ENCODE data around the gene MAP2K5.

MAP2K5 gene

DNA sequence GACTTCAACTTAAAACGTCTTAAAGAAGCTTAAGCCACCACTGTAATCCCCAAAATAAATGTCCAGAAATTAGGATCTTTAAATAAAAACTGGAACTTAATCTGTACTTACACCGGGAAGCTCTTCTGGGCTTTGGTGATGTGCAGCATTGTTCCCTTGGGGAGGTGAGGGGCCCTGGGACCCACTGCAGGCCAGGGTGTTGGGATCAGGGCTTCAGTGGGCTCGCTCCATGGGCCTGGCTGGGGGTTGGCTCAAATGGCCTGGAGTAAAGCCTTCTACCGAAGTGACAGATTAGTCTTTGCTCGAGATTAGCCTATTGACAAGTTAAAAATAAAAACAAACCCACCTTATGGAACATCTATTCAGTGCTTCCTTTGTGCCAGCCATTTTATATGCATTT is 303.5 kb downstream of the MAP2K5 start:
- Mint-ChIP-seq H3K9me3 (peaks cover under 1% of the 10 kb centered on the region), H3K36me3 (ENCODE audit: low read depth) (no peaks in the 10 kb centered on the region), H3K4me3 (no peak overlapping the region), H3K27me3 (no peaks in the 10 kb centered on the region), H3K4me1 (ENCODE audit: low read depth) (peaks cover 24% of the 10 kb centered on the region), H3K27ac (no peak overlapping the region)
- intact Hi-C loops (cut with micrococcal nuclease), result no loop called here

DNA sequence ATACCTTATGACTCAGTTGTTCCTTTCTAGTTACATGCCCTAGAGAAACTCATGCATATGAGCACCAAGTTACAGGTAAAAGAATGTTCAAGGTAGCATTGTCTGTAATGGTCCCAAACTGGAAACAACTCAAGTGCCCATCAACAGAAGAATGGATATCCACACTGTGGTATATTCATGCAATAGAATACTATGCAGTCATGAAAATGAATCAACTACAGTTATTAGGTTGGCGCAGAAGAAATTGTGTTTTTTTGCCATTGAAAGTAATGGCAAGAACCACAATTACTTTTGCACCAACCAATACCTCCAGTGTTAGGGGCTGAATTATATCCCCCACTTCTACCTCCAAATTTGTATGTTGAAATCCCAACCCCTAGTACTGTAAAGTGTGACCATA is 307.0 kb downstream of the MAP2K5 start:
- Mint-ChIP-seq H3K4me3 (no peak overlapping the region), H3K27ac (no peak overlapping the region), H3K9me3 (peaks cover 20% of the 10 kb centered on the region), H3K27me3 (no peaks in the 10 kb centered on the region), H3K4me1 (ENCODE audit: low read depth) (peaks cover 21% of the 10 kb centered on the region), H3K36me3 (ENCODE audit: low read depth) (peaks cover 7% of the 10 kb centered on the region)
- intact Hi-C loops (cut with micrococcal nuclease), result no loop called here

DNA sequence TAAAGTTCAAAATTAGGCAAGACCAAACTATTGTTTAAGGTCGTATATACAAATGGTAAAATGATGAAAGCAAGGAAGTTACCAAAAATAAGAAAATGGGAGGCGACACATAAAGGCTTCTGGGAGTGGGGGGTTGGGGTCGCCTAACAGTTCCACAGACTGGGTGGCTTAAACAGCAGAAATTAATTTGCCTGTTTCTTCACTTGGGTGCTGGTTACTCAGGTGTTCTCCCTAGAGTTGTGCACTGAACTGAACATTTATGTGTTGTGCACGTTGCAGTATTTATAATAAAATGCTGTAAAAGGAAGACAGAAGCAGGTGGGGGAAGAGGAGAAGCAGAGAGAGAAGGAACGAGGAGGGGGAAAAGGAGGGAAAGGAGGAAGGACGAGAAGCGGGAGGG is 307.8 kb downstream of the MAP2K5 start:
- Mint-ChIP-seq H3K4me3 (no peak overlapping the region), H3K27me3 (no peaks in the 10 kb centered on the region), H3K4me1 (ENCODE audit: low read depth) (peaks cover 21% of the 10 kb centered on the region), H3K9me3 (peaks cover 20% of the 10 kb centered on the region), H3K27ac (peak overlapping the region; percentile 80), H3K36me3 (ENCODE audit: low read depth) (peaks cover 7% of the 10 kb centered on the region)
- intact Hi-C loops (cut with micrococcal nuclease), result no loop called here

DNA sequence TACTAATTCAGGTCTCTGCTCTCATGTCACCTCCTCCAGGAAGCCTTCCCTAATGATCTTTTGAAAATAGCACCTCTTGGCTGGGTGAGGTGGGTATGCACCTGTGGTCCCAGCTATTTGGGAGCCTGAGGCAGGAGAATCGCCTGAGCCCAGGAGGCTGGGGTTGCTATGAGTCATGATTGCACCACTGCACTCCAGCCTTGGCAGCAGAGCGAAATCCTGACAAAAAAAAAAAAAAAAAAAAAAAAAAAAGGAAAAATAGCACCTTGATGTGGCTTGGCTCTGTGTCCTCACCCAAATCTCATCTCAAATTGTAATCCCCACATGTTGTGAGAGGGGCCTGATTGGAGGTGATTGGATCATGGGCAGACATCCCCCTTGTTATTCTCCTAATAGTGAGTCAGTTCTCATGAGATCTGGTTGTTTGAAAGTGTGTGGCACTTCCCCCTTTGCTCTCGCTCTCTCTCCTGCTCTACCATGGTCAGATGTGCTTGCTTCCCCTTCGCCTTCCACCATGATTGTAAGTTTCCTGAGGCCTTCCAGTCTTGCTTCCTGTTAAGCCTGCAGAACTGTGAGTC is 308.6 kb downstream of the MAP2K5 start:
- Mint-ChIP-seq H3K4me3 (peak overlapping the region; percentile 9), H3K27ac (peak overlapping the region; percentile 80), H3K27me3 (no peaks in the 10 kb centered on the region), H3K4me1 (ENCODE audit: low read depth) (peaks cover 21% of the 10 kb centered on the region), H3K36me3 (ENCODE audit: low read depth) (peaks cover 7% of the 10 kb centered on the region), H3K9me3 (peaks cover 20% of the 10 kb centered on the region)
- intact Hi-C loops (cut with micrococcal nuclease), result no loop called here

DNA sequence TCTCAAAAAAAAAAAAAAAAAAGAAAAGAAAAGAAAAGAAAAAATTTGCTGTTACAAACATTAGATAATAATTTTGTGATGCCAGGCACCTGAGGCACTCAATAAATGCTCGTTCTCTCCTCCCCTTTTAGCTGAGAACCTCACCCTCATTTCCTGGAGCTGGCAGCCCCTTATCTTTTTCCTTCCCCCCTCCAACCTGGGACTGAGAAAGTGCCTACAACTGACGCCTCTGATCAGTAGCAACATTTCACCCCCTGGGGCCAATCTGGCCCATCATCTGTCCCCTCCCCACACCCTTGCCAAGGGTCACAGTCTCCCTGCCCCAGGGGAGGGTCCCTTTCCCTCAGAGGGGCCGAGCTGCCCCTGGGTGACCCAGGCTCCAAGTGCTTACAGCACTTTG is 309.9 kb downstream of the MAP2K5 start:
- Mint-ChIP-seq H3K36me3 (ENCODE audit: low read depth) (peaks cover 7% of the 10 kb centered on the region), H3K27me3 (no peaks in the 10 kb centered on the region), H3K4me3 (no peak overlapping the region), H3K9me3 (peaks cover 20% of the 10 kb centered on the region), H3K27ac (no peak overlapping the region), H3K4me1 (ENCODE audit: low read depth) (peaks cover 21% of the 10 kb centered on the region)
- intact Hi-C loops (cut with micrococcal nuclease), result no loop called here

DNA sequence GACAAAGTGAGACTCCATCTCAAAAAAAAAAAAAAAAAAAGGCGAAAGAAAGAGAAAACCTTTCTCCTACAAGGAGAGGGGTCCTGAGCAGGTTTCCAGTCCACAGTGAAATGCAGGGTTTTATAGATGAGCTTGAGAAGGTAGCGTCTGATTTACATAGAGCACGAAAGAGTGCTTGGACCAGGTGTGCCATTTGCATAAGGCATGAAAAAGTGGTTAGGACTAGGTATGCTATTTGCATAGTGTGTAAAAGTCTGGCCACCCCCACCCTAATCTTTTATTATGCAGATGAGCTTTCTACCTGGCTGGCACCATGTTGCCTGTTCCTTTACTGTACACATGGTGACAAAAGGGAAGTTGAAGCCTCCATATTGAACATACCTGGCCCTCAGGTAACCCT is 311.0 kb downstream of the MAP2K5 start:
- H3K36me3 Mint-ChIP-seq (ENCODE audit: low read depth), result peaks cover 7% of the 10 kb centered on the region
- no peak overlapping the region for H3K27ac Mint-ChIP-seq
- peaks cover 20% of the 10 kb centered on the region for H3K9me3 Mint-ChIP-seq
- no peak overlapping the region for H3K4me3 Mint-ChIP-seq
- intact Hi-C loops (cut with micrococcal nuclease), result no loop called here
- H3K4me1 Mint-ChIP-seq (ENCODE audit: low read depth), result peaks cover 16% of the 10 kb centered on the region
- H3K27me3 Mint-ChIP-seq, result no peaks in the 10 kb centered on the region

DNA sequence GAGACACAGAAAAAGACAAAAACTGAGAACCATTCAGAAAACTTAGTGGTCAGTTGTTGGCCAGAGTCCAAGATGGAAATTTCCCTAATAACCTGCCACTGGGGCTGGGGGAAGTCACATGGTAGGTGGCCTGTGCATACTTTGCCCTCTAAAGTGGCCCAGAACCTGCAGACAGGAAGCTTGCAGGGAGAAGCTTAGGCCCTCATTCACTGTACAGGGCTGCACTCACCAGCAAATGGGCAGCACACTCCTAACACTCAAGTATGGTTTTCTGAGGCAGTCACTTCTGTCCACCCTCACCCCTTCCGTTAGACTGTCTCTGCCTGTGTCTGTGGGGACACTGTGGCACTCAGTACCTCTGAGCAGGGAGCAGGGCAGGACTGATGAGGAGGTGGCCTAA is 311.9 kb downstream of the MAP2K5 start:
- intact Hi-C loops (cut with micrococcal nuclease), result no loop called here
- H3K4me1 Mint-ChIP-seq (ENCODE audit: low read depth), result peaks cover 16% of the 10 kb centered on the region
- no peaks in the 10 kb centered on the region for H3K27me3 Mint-ChIP-seq
- H3K9me3 Mint-ChIP-seq, result peaks cover 20% of the 10 kb centered on the region
- H3K36me3 Mint-ChIP-seq (ENCODE audit: low read depth), result peaks cover 7% of the 10 kb centered on the region
- no peak overlapping the region for H3K4me3 Mint-ChIP-seq
- no peak overlapping the region for H3K27ac Mint-ChIP-seq

DNA sequence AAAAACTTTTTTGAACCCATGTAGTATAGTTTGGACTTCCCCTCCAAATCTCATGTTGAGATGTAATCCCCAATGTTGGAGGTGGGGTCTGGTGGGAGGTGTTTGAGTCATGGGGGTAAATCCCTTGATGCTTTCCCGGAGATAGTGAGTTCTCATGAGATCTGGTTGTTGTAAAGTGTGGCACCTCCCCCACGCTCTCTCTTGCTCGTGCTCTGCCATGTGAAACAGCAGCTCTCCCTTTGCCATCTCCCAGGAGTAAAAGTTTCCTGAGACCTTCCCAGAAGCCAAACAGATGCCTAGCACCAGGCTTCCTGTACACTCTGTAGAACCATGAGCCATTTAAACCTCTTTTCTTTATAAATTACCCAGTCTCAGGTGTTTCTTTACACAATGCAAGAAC is 313.3 kb downstream of the MAP2K5 start:
- H3K36me3 Mint-ChIP-seq (ENCODE audit: low read depth), result peaks cover 7% of the 10 kb centered on the region
- intact Hi-C loops (cut with micrococcal nuclease), result no loop called here
- H3K27me3 Mint-ChIP-seq, result no peaks in the 10 kb centered on the region
- peaks cover 20% of the 10 kb centered on the region for H3K9me3 Mint-ChIP-seq
- H3K4me3 Mint-ChIP-seq, result no peak overlapping the region
- peaks cover 7% of the 10 kb centered on the region for H3K4me1 Mint-ChIP-seq (ENCODE audit: low read depth)
- H3K27ac Mint-ChIP-seq, result no peak overlapping the region

All from dendritic cell treated with granulocyte-macrophage colony-stimulating factor and Interleukin-4, amounts not matched to agents 40 ng/mL and 50 ng/mL, for 4 days (primary cell).